HepG2 (cell line): Measurements from ENCODE around the gene CREM.

Source experiments
- IRF9 ChIP-seq: sonication (generic); formaldehyde crosslinking; IDR thresholded peaks from 2 replicates; pipeline ENCODE4 v1.8.0; 2022; ENCODE audit warnings: missing genetic modification reagents, mild to moderate bottlenecking, borderline replicate concordance
- TF ChIP-seq, protein P1 (sequence below): sonication (generic); formaldehyde crosslinking; IDR thresholded peaks from 2 replicates; pipeline ENCODE4 v1.5.0; 2020; ENCODE audit warnings: mild to moderate bottlenecking, missing genetic modification reagents, moderate library complexity

- no peak for TF ChIP-seq IRF9 (CRISPR knock-in tag)
- TF ChIP-seq, protein P1, sequence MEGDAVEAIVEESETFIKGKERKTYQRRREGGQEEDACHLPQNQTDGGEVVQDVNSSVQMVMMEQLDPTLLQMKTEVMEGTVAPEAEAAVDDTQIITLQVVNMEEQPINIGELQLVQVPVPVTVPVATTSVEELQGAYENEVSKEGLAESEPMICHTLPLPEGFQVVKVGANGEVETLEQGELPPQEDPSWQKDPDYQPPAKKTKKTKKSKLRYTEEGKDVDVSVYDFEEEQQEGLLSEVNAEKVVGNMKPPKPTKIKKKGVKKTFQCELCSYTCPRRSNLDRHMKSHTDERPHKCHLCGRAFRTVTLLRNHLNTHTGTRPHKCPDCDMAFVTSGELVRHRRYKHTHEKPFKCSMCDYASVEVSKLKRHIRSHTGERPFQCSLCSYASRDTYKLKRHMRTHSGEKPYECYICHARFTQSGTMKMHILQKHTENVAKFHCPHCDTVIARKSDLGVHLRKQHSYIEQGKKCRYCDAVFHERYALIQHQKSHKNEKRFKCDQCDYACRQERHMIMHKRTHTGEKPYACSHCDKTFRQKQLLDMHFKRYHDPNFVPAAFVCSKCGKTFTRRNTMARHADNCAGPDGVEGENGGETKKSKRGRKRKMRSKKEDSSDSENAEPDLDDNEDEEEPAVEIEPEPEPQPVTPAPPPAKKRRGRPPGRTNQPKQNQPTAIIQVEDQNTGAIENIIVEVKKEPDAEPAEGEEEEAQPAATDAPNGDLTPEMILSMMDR (CRISPR knock-in tag), result no peak
Observed at GRCh38 chr10:35091994-35092790, 34.5 kb upstream of the CREM start.
